NK-92 treated with Interleukin-12 subunit alpha and Interleukin-12 subunit beta, amount 100 ng/mL, for 24 hours (cell line): ENCODE data around the gene LIME1.

Experiments
- DNase-seq: peaks from one replicate; lab custom pipeline; 2025; lab: John Stamatoyannopoulos, UW

LIME1 gene

DNA sequence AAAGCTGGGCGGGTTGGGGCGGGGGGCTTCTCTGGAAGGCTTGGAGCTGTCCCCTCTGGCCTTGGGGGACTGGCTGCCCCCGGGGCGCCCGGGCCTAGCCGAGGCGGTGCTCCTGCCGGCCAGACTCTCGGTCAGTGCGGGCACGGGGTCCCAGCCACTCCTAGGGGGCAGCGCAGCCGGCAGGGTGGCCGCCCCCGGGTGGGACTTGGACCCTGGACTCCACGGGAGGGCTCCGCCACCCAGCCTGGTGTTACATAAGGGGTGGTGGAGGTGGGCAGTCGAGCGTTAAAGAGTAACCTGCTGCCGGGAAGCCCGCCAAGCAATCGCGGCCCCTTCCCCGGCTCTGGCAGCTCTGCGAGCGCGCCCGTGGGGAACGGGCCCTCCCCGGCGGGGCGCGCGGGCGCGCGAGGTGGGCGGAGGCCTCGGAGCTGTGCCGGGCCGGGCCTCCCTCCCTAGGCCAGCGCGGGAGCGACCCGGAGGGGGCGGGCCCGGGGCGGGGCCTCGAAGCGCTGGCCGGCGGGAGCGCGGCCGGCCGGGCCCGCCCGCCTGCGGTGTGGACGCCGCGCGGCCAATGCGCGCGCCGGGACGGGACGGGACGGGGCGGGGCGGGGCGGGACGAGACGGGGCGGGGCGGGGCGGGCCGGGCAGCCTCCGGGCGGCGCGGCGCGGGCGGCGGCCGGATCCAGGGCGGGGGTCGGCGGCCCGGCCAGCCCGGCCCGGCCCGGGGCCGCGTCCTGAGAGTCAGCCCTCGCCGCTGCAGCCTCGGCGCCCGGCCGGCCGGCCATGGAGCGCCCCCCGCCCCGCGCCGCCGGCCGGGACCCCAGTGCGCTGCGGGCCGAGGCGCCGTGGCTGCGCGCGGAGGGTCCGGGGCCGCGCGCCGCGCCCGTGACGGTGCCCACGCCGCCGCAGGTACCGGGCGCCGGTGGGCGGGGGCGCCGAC lies 2.9 kb downstream of the LIME1 start, which contains the start of gene SLC2A4RG:
TSS of gene SLC2A4RG (plus strand) at position 647 of the 940 bp plus-strand sequence. CDS start at position 784, 137 bp downstream.
- DNase-seq: no peak

DNA sequence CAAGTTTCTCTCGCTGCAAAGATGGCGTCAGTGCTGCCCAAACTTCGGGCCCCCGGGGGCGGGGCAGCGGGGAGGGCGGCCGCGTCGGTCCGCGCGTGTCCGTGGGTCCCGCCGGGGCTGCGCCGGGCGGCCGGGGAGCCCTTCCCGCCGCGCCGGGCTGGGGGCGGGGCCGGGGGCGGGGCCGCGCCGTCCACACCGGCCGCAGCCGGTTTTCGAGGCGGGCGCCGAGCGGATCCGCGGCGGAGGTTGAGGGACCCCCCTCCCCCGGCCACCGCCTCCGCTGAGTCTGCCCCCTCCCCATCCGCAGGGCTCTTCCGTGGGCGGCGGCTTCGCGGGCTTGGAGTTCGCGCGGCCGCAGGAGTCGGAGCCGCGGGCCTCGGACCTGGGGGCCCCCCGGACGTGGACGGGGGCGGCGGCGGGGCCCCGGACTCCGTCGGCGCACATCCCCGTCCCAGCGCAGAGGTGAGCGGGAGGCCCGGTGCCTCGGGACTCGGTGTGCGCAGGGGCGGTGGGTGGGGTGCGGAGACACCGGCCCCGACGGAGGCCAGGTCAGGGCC lies 3.7 kb downstream of the LIME1 start:
- no peak for DNase-seq

DNA sequence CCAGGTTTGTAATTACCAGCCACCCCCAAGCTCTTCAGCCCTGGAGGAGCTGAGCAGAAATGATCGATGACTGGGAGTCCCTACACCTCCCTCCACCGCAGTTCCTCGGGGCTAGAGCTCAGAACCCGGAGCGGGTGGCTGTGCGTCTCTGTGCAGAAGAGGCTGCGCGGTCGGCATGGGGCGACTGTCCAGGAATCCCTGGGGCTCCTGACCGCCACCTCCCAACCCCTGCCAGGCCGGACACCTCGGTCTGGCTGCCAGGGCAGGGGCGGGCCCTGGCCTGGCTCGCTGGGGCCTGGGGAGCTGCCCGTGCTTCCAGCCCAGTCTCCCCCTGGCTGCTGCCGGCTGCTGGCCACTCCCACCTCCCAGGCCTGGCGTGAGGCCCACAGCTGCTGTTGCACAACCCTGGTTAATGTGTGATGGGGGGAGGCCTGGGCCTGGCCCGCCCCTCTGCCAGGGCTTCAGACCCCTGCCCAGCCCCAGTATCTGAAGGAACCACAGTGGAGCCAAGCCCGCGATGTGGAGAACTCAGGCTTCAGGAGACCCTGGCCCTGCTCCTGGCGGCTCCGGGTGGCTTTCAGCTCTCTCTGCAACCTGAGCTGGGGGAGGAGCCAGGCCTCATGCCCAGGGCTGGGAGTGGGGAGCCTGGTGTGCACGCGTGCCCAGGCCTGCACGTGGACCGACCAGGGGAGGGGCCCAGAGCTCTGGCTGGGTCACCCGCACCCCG lies 4.3 kb downstream of the LIME1 start:
- DNase-seq: no peak

DNA sequence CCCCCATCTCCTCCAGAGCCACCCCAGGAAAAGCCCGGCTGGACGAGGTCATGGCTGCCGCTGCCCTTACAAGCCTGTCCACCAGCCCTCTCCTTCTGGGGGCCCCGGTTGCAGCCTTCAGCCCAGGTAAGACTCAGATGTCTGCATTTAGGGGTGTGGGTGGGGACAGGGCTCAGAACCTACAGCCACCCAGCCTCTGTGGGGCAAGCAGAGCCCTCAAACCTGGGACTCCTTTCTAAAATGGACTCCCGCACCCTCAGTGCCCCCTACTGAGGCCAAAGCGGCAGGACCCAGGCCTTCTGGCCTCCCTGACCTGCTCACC lies 4.9 kb downstream of the LIME1 start:
- no peak for DNase-seq

DNA sequence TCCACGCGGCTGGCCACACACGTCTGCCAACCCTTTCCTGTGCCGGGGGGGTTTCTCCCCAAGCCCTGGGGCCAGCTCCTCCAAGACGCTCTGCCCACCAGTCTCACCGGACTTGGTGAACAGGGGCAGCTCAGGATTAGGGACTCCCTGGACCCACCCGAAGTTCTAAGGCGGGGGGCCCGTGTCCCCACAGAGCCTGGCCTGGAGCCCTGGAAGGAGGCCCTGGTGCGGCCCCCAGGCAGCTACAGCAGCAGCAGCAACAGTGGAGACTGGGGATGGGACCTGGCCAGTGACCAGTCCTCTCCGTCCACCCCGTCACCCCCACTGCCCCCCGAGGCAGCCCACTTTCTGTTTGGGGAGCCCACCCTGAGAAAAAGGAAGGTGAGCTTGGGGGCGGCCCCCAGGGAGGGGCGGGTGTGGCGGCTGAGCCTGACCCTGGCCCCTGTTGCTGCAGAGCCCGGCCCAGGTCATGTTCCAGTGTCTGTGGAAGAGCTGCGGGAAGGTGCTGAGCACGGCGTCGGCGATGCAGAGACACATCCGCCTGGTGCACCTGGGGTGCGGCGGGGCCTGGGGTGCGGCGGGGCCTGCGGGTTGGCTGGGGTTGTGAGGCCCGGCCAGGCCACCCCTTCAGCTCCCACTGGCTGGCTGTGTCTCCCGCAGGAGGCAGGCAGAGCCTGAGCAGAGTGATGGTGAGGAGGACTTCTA lies 5.4 kb downstream of the LIME1 start:
- no peak for DNase-seq

DNA sequence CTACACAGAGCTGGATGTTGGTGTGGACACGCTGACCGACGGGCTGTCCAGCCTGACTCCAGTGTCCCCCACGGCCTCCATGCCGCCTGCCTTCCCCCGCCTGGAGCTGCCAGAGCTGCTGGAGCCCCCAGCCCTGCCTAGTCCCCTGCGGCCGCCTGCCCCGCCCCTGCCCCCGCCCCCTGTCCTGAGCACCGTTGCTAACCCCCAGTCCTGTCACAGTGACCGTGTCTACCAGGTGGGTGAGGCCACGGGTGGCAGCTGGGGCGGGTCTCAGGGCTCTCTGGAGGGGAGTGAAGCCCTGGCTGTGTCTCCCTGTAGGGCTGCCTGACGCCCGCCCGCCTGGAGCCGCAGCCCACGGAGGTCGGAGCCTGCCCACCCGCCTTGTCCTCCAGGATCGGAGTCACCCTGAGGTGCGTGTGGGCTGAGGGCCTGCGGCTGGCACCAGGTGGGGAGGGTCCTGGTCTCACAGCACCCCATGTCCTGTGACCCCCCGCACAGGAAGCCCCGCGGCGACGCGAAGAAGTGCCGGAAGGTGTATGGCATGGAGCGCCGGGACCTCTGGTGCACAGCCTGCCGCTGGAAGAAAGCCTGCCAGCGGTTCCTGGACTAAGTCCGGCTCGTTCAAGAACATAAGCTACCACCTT lies 6.0 kb downstream of the LIME1 start:
- no peak for DNase-seq

DNA sequence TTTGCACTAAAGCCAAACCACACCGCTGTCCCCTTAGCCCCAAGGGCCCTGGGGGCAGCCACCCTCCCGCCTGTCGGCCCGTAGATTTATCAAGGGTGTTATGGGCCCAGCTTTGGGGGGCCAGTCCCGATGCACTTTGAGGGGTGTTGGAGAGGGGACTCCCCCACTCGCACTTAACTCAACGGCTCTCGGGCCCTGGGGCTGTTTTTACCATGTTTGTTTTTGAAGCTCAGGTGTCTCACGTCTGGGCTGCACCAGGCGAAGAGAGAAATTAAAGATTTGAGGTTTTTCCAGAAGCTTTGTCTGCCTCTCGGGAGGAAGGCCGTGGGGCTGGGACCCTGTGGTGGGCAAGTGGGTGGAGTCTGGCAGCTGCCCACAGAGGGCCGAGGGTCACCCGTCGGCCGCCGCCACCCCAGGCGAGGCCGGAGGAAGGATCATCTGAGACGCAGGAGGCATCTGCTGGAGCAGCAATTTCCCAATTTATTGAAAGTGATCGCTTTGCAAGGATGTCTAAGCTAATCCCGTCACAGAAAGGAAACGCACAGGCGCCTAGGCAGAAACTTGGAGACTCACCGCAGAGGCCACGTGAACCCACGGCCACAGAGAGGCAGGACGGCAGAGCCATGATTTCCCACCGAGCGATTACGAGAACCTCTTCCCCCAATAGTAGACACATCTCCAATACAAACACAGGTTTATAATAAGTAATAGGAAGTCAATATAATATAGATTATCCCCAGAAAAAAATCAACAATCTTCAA lies 6.9 kb downstream of the LIME1 start:
- DNase-seq: no peak

DNA sequence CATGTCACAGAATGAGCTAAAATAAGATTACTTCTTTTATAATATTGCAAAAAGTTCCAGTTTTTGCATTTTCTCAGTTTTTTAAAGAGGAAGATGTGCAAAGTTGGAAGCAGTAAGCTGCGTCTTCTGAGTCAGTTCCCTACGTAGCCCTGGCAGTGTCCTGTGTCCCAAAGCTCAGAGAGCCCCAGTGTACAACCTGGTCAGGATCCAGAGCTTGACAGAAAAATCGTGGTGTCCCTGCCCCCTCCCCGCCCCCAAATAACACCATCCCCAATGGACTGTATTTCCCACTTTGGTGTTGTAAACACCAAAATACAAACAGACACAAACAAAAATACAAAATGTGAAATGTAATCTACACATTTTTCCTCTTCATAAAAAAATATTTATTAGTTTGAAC lies 7.7 kb downstream of the LIME1 start:
- no peak for DNase-seq

DNA sequence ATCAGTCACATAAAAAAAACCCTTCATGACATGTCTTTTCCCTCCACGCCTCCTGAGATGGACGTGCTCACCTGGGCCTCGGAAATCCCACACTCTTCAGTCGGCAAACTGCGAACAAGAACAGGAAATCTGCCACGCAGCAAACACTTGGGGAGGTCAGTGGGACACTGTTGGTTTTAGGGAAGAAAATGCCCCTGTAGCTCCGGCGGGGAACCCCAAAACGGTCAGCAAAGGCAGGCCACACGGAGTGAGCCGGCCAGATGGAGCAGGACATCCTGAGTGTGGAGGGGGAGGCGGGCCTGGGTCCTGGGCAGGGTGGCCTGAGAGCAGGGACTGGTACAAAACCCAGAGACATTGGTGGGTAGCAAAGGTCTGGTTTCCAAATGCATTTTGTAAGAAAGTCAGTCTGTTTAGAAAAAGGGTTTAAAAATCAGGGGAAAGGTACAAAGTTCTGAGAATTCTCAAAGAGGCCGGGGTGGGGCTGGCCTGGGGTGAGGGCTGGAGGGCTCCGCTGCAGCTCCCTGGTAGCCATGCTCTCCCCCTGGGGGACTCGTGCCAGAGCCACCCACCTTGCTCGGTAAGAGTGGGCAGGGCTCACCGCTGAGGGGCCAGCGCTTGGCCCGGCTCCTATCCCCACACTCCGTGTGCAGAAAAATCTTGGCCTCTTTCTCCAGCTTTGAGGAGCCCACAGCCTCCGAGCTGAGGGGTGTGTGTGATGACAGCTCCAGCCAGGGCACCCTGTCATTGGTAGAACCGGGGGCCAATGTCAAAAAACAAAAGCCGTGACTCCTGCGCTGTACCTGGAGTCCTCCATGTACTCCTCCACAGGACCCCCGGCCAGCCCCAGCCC lies 8.3 kb downstream of the LIME1 start:
- DNase-seq: no peak

DNA sequence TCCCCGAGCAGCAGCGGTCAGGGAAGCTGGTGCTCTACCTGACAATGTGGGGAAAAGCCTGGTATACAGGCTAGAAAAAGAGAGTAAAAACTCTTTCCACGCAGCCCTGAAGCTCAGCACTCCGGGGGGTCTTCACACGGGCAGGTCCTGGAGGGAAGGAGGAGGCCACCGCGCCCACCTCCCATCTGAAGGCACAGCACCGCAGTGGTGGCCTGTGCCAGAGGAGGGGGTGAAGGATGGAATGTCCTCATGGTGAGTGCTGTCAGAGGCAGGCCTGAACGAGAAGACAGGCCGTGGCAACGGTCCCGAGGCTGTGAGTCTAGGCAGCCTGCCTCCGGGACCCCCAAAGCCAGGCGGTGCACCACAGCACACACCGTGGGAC lies 9.0 kb downstream of the LIME1 start:
- no peak for DNase-seq

DNA sequence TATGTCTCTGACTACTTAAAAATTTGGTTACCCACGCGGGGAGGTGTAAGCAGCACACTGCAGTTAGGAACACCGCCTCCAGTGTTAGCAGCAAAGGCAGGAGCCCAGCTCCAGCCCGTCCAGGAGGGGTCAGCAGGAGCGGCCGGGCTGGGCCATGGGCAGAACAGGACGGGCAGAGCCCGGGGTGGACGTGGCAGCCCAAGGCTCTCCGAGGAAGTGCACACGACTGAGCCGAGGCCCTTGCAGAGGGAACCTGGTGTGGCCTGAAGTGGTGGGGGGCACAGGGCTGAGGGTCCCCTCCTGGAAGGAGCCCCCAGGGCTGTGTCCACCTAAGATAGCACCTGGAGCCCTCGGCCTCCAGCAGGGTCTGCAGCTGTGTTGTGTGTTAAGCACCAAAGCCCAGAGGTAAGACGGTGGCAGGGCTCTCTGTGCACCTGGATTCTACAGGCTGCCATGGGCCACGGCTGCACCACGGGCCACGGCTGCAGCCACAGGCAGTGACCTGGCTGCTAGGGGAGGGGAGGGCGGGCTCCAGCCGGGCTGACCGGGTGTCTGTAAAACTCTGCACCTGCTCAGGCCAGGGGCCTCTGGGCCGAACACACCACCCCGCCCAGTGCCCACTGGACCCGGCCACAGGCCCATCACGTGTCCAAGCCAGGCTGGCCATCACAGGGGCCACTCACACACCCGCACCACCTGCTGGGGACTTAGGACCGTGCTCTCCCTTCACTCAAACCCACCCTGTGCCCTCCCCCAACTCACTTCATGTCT lies 9.7 kb downstream of the LIME1 start:
- no peak for DNase-seq

DNA sequence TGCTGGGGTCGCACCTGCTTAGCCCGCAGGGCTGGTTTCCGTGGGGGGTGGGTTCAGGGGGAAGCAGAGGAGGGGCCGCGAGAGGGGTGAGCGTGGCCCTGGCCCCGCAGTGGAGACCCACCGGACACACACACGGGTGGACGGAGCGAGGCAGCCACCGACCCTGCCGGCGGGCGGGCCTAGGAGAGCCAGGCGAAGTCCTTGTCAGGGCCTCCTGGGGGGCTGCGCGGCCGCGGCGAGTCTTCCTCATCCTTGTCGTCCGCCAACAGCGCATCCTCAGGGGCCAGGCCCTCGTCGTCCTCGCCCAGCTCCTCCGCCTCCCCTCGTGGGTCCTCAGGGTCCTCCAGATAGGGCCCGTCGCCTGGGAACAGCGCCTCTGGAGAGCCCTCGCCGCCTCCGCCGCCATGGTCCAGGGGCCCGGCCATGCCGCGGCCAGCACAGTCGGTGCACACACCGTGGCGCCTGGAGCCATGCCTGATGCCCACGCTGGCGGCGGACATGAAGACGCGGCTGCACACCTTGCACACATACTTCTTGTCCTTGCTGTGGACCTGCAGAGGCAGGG lies 10.4 kb downstream of the LIME1 start:
- no peak for DNase-seq

DNA sequence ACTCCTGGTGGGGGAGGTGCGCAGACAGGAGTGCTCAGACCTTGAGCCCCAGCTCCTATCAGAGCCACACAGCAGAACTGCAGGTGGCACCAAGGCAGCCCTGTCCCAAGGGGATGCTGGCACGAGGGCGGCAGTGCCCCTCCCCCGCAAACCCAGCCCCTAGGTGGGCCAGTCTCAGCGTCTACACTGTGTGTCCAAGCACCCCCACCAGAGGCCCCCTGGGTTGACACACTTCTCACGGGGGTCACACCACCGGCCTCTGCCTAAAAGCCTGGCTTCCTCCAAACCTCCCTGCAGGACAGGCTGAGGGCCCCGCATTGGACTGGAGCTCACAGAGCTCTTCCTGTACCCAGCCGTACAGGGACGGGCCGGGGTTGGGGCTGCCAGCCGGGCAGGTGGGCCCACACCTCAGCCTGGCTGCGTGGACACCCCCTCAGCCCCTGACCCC lies 11.2 kb downstream of the LIME1 start:
- no peak for DNase-seq

DNA sequence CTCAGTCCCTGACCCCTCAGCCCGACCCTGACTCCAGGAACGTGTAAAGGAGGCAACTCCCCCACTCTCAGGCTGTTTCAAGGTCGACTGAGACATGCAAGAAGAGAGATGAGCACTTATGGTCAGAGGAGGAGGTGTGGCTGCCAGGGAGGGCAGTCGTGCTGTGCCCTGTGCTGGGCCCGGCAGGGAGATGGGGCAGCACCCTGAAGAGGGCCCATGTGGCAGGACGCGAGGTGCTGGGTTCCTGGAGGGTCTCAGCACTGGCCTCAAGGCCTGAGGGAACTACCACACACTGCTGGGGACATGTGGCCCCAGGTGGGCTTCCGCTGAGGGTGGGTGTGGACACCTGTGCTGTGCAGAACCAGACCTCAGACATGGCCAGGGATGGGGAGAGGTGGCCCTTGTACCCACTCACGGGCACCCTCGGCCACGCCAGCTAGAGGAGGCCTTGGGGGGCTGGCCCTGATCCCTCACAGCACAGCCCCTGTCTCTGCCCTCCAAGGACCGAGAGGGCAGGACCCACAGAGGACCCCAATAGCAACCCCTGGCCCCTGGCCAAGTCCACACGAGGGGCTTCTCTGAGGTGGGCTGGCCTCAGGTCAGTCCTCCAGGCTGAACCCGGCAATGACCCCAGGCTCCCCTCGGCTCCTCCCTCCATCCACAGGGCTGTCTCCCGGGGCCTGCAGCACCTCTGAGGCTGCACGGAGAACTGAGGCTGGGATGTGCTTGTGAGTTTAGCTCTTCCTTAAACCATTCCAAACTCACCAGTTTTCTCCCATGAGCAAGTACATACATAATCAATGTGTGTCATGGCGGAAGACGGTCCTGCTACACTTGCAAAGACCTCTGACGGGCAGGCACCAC lies 11.8 kb downstream of the LIME1 start:
- no peak for DNase-seq

DNA sequence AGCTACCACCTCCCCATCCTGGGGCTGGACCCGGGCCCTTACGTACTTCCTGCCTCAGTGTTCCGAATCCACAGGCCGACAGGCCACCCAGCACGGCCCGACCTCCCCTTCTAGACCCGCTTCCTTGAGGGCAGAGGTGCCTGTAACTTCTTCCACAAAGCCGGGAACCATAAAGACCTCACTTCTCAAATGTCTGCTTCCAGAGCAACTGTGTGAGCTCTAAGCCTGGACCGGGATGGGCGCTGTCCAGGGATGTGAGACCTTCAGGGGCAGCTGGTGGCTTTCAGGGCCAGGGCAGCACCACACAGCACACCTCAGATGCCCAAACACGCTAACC lies 12.4 kb downstream of the LIME1 start:
- DNase-seq: no peak

DNA sequence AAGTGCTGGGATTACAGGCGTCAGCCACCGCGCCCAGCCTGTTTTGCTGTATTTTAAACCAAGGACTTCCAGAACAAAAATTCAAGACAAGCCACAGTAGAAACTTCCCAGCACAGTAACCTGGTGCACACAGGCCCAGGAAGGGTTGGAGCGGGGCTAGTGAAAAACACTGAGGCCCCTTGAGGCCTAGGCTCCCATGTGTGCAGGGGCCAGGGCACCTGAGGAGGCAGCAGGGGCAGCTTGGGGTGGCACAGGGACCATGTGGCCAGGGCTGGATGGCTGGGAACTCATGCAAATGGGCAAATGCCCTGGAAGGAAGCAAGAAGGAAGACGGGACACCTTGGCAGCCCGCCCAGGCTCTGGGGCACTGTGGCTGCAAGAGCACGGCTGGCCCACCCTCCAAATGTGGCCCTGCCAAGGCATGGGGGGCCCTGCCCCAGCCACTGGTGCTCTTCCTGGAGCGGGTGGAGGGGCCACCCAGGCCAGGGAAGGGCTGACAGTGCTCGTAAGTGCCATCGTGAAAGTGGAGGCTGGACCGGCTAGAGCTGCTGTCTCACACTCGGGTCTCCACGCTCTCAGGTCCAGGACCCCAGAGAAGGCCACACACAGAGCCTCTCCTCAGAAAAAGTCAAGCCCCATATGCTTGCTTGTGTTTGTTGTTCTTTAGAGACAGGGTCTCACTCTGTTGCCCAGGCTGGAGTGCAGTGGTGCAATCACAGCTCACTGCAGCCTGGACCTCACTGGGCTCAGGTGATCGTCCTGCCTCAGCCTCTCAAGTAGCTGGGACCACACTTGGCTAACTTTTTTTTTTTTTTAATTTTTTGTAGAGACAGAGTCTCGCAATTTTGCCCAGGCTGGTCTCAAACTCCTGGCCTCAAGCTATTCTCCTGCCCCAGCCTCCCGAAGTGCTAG lies 13.4 kb downstream of the LIME1 start:
- DNase-seq: no peak
